ENCODE results near the gene MARS1.

MARS1 gene

DNA sequence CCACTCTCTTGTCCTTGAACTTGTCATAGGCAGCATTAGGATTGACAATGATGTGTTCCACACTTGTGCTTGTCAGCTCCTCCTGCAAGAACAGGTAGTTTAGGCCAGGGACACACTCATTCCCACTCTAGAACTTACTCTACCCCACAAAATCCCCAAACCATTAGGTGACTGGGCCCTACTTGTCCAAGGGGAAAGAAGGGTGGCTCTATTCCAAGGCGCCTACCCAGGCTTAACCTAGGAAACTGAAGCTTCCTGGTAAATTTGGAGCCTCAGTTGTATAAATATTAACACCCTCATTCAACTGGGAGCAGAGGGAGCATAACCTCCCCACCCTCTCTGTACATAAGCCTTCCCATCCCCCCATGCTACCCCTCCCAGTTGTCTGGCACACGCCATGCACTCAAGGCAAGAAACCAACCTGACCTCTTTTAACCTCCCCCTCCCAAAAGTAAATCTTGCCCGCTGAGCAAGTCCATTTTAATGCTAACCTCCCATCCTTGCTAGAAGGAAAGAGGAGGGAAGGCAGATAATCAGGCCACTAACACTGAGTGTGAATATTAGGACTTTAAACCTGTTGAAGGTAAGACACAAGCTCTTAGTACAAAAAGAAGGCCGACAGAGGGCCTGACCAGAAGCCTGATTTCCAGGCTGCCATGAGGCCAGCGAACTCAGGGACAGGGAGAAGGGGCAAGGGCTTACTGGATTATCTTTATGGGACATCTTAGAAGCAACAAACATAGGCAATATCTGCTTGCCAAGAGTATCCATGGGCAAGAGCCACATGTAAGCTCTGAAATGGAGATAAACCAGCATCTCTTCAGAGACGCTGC is 48.1 kb downstream of the MARS1 start:
- TF ChIP-seq, protein P1, sequence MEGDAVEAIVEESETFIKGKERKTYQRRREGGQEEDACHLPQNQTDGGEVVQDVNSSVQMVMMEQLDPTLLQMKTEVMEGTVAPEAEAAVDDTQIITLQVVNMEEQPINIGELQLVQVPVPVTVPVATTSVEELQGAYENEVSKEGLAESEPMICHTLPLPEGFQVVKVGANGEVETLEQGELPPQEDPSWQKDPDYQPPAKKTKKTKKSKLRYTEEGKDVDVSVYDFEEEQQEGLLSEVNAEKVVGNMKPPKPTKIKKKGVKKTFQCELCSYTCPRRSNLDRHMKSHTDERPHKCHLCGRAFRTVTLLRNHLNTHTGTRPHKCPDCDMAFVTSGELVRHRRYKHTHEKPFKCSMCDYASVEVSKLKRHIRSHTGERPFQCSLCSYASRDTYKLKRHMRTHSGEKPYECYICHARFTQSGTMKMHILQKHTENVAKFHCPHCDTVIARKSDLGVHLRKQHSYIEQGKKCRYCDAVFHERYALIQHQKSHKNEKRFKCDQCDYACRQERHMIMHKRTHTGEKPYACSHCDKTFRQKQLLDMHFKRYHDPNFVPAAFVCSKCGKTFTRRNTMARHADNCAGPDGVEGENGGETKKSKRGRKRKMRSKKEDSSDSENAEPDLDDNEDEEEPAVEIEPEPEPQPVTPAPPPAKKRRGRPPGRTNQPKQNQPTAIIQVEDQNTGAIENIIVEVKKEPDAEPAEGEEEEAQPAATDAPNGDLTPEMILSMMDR (IDR thresholded peaks at IDR 0.05; ENCODE audit: control insufficient read depth, insufficient read depth, low read depth, low read length, missing control alignments), result no peak
- DNase-seq (ENCODE audit: low read depth), result no peak
- no peak overlapping the region for H3K4me3 ChIP-seq (ENCODE audit: control insufficient read depth, low read depth, low read length)

DNA sequence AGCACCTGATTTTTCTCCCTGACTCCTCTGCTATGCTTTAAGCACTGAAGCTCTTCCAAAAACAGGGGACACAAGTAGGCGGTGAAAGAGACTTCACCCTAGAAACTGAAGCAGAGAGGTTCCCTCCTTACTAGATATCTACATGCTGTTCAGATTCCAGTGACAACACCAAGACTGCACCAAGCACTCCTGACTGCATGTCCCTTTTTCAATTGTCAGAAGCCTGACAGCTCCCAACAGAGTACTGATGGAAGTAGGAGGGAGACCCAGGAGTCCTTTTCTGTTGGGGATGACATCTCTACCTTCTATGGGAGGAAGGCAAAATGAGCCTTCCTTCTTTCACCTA is 48.7 kb downstream of the MARS1 start:
- no peak overlapping the region for H3K4me3 ChIP-seq (ENCODE audit: control insufficient read depth, low read depth, low read length)
- no peak for DNase-seq (ENCODE audit: low read depth)
- TF ChIP-seq, protein P1 (IDR thresholded peaks at IDR 0.05; ENCODE audit: control insufficient read depth, insufficient read depth, low read depth, low read length, missing control alignments), result no peak

DNA sequence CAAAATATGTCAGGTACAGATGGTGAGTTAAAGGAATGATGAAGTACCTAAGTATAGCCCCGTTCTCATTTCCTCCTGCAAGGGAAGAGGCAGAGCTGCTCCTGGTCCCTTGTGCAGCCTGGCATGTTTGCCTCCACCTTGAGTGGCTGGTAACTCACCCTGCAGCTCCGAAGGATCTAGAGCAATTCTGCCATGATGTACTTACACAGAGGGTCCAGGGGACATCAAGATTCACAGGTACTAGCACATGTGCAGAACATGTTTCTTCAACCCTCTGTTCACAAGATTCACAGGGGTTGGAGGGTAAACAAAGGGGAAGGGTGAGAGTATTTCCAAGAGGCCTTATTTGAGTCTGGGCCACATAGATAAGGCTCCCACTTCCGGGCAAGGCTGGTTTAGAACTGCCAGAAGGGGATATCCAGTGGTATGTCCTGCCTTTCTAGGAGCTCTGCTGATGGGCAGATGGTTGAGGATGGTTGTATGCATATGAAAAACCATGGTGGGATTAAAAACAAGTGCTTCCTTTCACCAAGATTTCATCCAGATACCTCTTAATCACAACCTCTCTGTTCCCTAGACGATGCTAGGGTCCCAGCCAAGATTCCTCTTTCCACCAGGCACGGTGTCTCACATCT is 51.4 kb downstream of the MARS1 start:
- no peak for DNase-seq (ENCODE audit: low read depth)
- no peak overlapping the region for H3K4me3 ChIP-seq (ENCODE audit: control insufficient read depth, low read depth, low read length)
- TF ChIP-seq, protein P1 (IDR thresholded peaks at IDR 0.05; ENCODE audit: control insufficient read depth, insufficient read depth, low read depth, low read length, missing control alignments), result no peak

DNA sequence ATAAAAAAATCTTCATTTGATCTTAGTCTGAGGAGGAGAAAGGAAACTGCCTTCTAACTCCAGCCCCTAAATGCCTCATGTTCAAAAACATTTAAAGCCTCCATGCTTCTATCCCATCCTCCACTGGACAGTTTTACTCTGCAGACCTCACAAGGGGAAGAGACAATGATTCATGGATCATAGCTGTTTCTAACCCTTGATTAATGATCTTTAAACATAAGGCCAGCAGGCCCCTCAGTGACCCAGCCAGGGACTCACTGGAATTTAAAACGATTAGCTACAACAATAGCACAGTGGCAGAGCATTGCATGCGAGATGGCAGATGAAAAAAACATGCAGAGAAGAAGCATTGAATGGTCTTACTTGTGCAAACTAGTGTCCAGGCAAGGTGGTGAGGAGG is 53.1 kb downstream of the MARS1 start:
- TF ChIP-seq, protein P1 (IDR thresholded peaks at IDR 0.05; ENCODE audit: control insufficient read depth, insufficient read depth, low read depth, low read length, missing control alignments), result no peak
- DNase-seq (ENCODE audit: low read depth), result no peak
- no peak overlapping the region for H3K4me3 ChIP-seq (ENCODE audit: control insufficient read depth, low read depth, low read length)

DNA sequence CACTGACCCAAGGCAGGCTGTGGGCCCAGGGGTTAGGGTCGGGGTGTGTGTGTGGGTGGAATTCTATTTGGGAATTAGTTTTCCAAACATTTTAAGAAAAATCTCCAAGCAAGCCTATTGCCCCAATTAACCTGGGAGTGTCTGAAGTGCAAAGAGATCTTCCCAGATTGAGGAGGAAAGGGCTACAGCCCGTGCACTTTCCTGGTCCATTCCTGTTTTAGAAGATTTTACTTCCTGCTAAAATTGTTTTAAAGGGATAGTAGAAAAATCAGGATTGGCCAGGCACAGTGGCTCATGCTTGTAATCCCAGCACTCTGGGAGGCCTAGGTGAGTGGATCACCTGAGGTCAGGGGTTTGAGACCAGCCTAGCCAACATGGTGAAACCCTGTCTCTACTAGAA is 53.8 kb downstream of the MARS1 start:
- H3K4me3 ChIP-seq (ENCODE audit: control insufficient read depth, low read depth, low read length), result no peak overlapping the region
- TF ChIP-seq, protein P1 (IDR thresholded peaks at IDR 0.05; ENCODE audit: control insufficient read depth, insufficient read depth, low read depth, low read length, missing control alignments), result no peak
- no peak for DNase-seq (ENCODE audit: low read depth)

- TF ChIP-seq, protein P1 (IDR thresholded peaks at IDR 0.05; ENCODE audit: control insufficient read depth, insufficient read depth, low read depth, low read length, missing control alignments), result no peak
- no peak for DNase-seq (ENCODE audit: low read depth)
- H3K4me3 ChIP-seq (ENCODE audit: control insufficient read depth, low read depth, low read length), result no peak overlapping the region
Measured at GRCh38 chr12:57543581-57543980, 55.7 kb downstream of the MARS1 start.

All from AG09309 (cell line).